PC-3 (cell line): Measurements from ENCODE around the gene WDR86.

ENCODE experiments used
- CTCF ChIP-seq: fragments of 300-600 bp; sonication (generic); conservative IDR thresholded peaks from 2 replicates; pipeline ENCODE4 v1.5.1; 2017; ENCODE audit warnings: antibody characterized with exemption, low read depth, mild to moderate bottlenecking, low read length
- EZH2 ChIP-seq: fragments of 300-600 bp; sonication (generic); IDR thresholded peaks from one replicate; pipeline ENCODE4 v1.6.1; 2017; ENCODE audit warnings: antibody characterized with exemption, mild to moderate bottlenecking, low read length; ENCODE audit not compliant: unreplicated experiment

GRCh38 chr7:151366880-151367222 is 43.0 kb downstream of the WDR86 start:
- TF ChIP-seq CTCF (no peak), EZH2 (no peak)
